Measurements from ENCODE around the gene MAML2.

MAML2 gene

GRCh38 chr11:96049426-96049825 is 293.6 kb downstream of the MAML2 start:
- no peak for DNase-seq

- DNase-seq, result peak in 28 of 56 donors; percentile 3 to 61 (median 23)
Measured at GRCh38 chr11:96045622-96046456, 297.2 kb downstream of the MAML2 start.

GRCh38 chr11:96044747-96045146 is 298.2 kb downstream of the MAML2 start:
- no peak for DNase-seq

GRCh38 chr11:96044311-96044710 is 298.7 kb downstream of the MAML2 start:
- DNase-seq, result no peak

GRCh38 chr11:96043291-96043690 is 299.7 kb downstream of the MAML2 start:
- no peak for DNase-seq

- DNase-seq, result no peak
Measured at GRCh38 chr11:96038046-96038445, 304.9 kb downstream of the MAML2 start.

GRCh38 chr11:96037405-96037949 is 305.5 kb downstream of the MAML2 start:
- DNase-seq, result peak in 2 of 56 donors; percentile 6 to 8

- DNase-seq, result peak in 11 of 56 donors; percentile 3 to 41 (median 18)
Measured at GRCh38 chr11:96036863-96037262, 306.1 kb downstream of the MAML2 start.

- no peak for DNase-seq
Measured at GRCh38 chr11:96035740-96036078, 307.3 kb downstream of the MAML2 start.

GRCh38 chr11:96035031-96035739 is 307.8 kb downstream of the MAML2 start:
- DNase-seq, result no peak

- no peak for DNase-seq
Measured at GRCh38 chr11:96033599-96033998, 309.4 kb downstream of the MAML2 start.

- no peak for DNase-seq
Measured at GRCh38 chr11:96033095-96033494, 309.9 kb downstream of the MAML2 start.

GRCh38 chr11:96028746-96029145 is 314.2 kb downstream of the MAML2 start:
- no peak for DNase-seq

- DNase-seq, result no peak
Measured at GRCh38 chr11:96027021-96027420, 316.0 kb downstream of the MAML2 start.

- no peak for DNase-seq
Measured at GRCh38 chr11:96026310-96026709, 316.7 kb downstream of the MAML2 start.

- DNase-seq, result no peak
Measured at GRCh38 chr11:96024666-96025065, 318.3 kb downstream of the MAML2 start.

GRCh38 chr11:96023275-96023674 is 319.7 kb downstream of the MAML2 start:
- DNase-seq, result no peak

- DNase-seq, result no peak
Measured at GRCh38 chr11:96021901-96022650, 320.9 kb downstream of the MAML2 start.

GRCh38 chr11:96019810-96020747 is 322.9 kb downstream of the MAML2 start:
- no peak for DNase-seq

- no peak for DNase-seq
Measured at GRCh38 chr11:96019281-96019680, 323.7 kb downstream of the MAML2 start.

- DNase-seq, result no peak
Measured at GRCh38 chr11:96017856-96018255, 325.1 kb downstream of the MAML2 start.

All from nucleus accumbens (tissue), 56 donors.